Hepatocyte (in vitro differentiated cells): Measurements from ENCODE around the gene KLK2.

Experiments
- CTCF ChIP-seq: fragments of 200-600 bp; sonication (generic); IDR thresholded peaks from 2 replicates; pipeline ENCODE4 v1.5.1; 2016; ENCODE audit warnings: antibody characterized with exemption, mild to moderate bottlenecking; ENCODE audit not compliant: poor library complexity
- EZH2phosphoT487 ChIP-seq: fragments of 200-600 bp; sonication (generic); IDR thresholded peaks from one replicate; pipeline ENCODE4 v1.6.1; 2018; ENCODE audit warnings: antibody characterized with exemption, mild to moderate bottlenecking, low read depth, moderate library complexity; ENCODE audit not compliant: unreplicated experiment, severe bottlenecking

- no peak for TF ChIP-seq CTCF
- TF ChIP-seq EZH2phosphoT487, result no peak
These were observed 7.0 kb downstream of the KLK2 start for GRCh38 chr19:50880241-50880640.
